Common myeloid progenitor, CD34-positive (primary cell): ENCODE data around the gene CASTOR2.
"Not testable (repeated sequence)": the region's sequence is repeated elsewhere in the genome, so short reads cannot be mapped to it uniquely, and the experiment has no call there.

Experiments
- CTCF ChIA-PET: fragments of 350-600 bp; sonication (Branson Sonifier 250); formaldehyde crosslinking; loops from one replicate; lab custom pipeline; 2021; ENCODE audit warnings: antibody characterized with exemption; lab: Charles Lee
- POLR2A ChIA-PET: fragments of 350-600 bp; sonication (Branson Sonifier 250); formaldehyde crosslinking; loops from one replicate; lab custom pipeline; 2021; ENCODE audit warnings: antibody characterized with exemption; lab: Charles Lee
- DNase-seq, 3 donors: peaks; one replicate each; pipeline versions ENCODE4 v3.0.0 to v3.0.0-alpha.2; 2013
- H3K27ac ChIP-seq, 2 experiments: 1 replicate in 1 of 2; 2 replicates in 1 of 2; pipeline ENCODE4 v1.7.0; 2013; ENCODE audit warnings: inconsistent platforms in 2 of 2, low read length in 2 of 2, mild to moderate bottlenecking in 2 of 2, low read depth in 1 of 2, moderate library complexity in 1 of 2; ENCODE audit not compliant: severe bottlenecking in 2 of 2, insufficient read depth in 1 of 2, poor library complexity in 1 of 2
- H3K27me3 ChIP-seq, 5 experiments: replicated peaks in 2 of 5; 1 replicate in 3 of 5; 2 replicates in 2 of 5; pipeline versions ENCODE4 v1.6.1 to v1.7.0; 2013; ENCODE audit warnings: low read length in 4 of 5, mild to moderate bottlenecking in 2 of 5, moderate library complexity in 2 of 5, inconsistent platforms in 1 of 5; ENCODE audit not compliant: insufficient read depth in 5 of 5, control insufficient read depth in 4 of 5
- H3K36me3 ChIP-seq, 4 experiments: 1 replicate in 2 of 4; 2 replicates in 2 of 4; pipeline versions ENCODE4 v1.6.1 to v1.7.0; 2013; ENCODE audit warnings: low read length in 3 of 4, control low read depth in 1 of 4, mild to moderate bottlenecking in 1 of 4; ENCODE audit not compliant: control insufficient read depth in 4 of 4, insufficient read depth in 4 of 4
- H3K4me1 ChIP-seq, 4 experiments: 1 replicate in 3 of 4; 2 replicates in 1 of 4; pipeline versions ENCODE4 v1.6.1 to v1.7.1; 2013; ENCODE audit warnings: low read length in 3 of 4, mild to moderate bottlenecking in 3 of 4, control low read depth in 1 of 4, inconsistent platforms in 1 of 4, moderate library complexity in 1 of 4; ENCODE audit not compliant: control insufficient read depth in 4 of 4, insufficient read depth in 4 of 4; ENCODE audit errors: control extremely low read depth in 1 of 4
- H3K4me3 ChIP-seq, 7 experiments: 1 replicate in 4 of 7; 2 replicates in 3 of 7; pipeline versions ENCODE4 v1.5.1 to v1.7.0; 2013; ENCODE audit warnings: mild to moderate bottlenecking in 7 of 7, low read length in 6 of 7, moderate library complexity in 6 of 7, inconsistent platforms in 2 of 7, low read depth in 2 of 7, control low read depth in 1 of 7; ENCODE audit not compliant: insufficient read depth in 4 of 7, control insufficient read depth in 1 of 7; ENCODE audit errors: extremely low read depth in 1 of 7
- H3K9me3 ChIP-seq, 5 experiments: 1 replicate in 4 of 5; 2 replicates in 1 of 5; pipeline versions ENCODE4 v1.6.1 to v1.7.1; 2013; ENCODE audit warnings: low read length in 4 of 5, mild to moderate bottlenecking in 2 of 5, inconsistent platforms in 1 of 5, low read depth in 1 of 5, moderate library complexity in 1 of 5; ENCODE audit not compliant: control insufficient read depth in 4 of 5, insufficient read depth in 2 of 5; ENCODE audit errors: control extremely low read depth in 1 of 5
- WGBS: methylation state at CpG from one replicate; pipeline ENCODE4 v1.1.5; 2013; ENCODE audit not compliant: insufficient coverage; 5-methylcytosine and 5-hydroxymethylcytosine counted together

Gene CASTOR2

GRCh38 chr7:74994869-74995543 is 30.5 kb downstream of the CASTOR2 start:
- H3K27me3 ChIP-seq, H3K27ac ChIP-seq, H3K4me1 ChIP-seq, DNase-seq, H3K9me3 ChIP-seq, POLR2A ChIA-PET, H3K4me3 ChIP-seq, H3K36me3 ChIP-seq, CTCF ChIA-PET: not testable (repeated sequence)
- WGBS = 100% methylated on average over 4 of the region's 17 CpGs

- H3K27ac ChIP-seq, DNase-seq, POLR2A ChIA-PET, H3K27me3 ChIP-seq, H3K4me3 ChIP-seq, H3K36me3 ChIP-seq, H3K9me3 ChIP-seq, H3K4me1 ChIP-seq: not testable (repeated sequence)
- 100% methylated on average over 4 of the region's 5 CpGs for WGBS
- CTCF ChIA-PET = interaction anchor here (0.6 kb wide), 1 partner anchor 546 kb away, joined by 3 read pairs; no protein-coding TSS in a partner anchor
Measured at GRCh38 chr7:74996361-74996760, 31.9 kb downstream of the CASTOR2 start.

- H3K4me3 ChIP-seq, H3K36me3 ChIP-seq, H3K27ac ChIP-seq, POLR2A ChIA-PET, H3K27me3 ChIP-seq, H3K9me3 ChIP-seq, H3K4me1 ChIP-seq, CTCF ChIA-PET: not testable (repeated sequence)
- peak in 1 of 3 donors; percentile 24 for DNase-seq
- WGBS = 100% methylated on average over 1 of the region's 8 CpGs
Measured at GRCh38 chr7:74997811-74998210, 33.3 kb downstream of the CASTOR2 start.

GRCh38 chr7:75001356-75001755 is 36.9 kb downstream of the CASTOR2 start:
- CTCF ChIA-PET, H3K9me3 ChIP-seq, POLR2A ChIA-PET, H3K27me3 ChIP-seq, H3K4me1 ChIP-seq, DNase-seq, H3K4me3 ChIP-seq, H3K27ac ChIP-seq, H3K36me3 ChIP-seq: not testable (repeated sequence)
- WGBS = 100% methylated on average over 8 of the region's 8 CpGs

- WGBS = 100% methylated on average over 2 of the region's 2 CpGs
- Histone ChIP-seq H3K9me3 (no peaks in the 10 kb centered on the region), H3K4me1 (peaks cover 0 to 2% (median 0%) of the 10 kb centered on the region in 4 experiments), H3K27ac (no peak overlapping the region), H3K36me3 (peaks cover 0 to 7% (median 3%) of the 10 kb centered on the region in 4 experiments), H3K4me3 (no peak overlapping the region), H3K27me3 (no peaks in the 10 kb centered on the region)
- ChIA-PET CTCF (no interaction called here), POLR2A (no interaction called here)
- peak in 2 of 3 donors; percentile 8 to 15 for DNase-seq
Measured at GRCh38 chr7:75010036-75010435, 45.5 kb downstream of the CASTOR2 start.

GRCh38 chr7:75017832-75018231 is 53.3 kb downstream of the CASTOR2 start:
- POLR2A ChIA-PET = no interaction called here
- H3K9me3 ChIP-seq = no peaks in the 10 kb centered on the region
- CTCF ChIA-PET = interaction anchor here (0.8 kb wide), 1 partner anchor 38 kb away, joined by 4 read pairs; no protein-coding TSS in a partner anchor
- no peaks in the 10 kb centered on the region for H3K4me1 ChIP-seq
- peaks cover 0 to 33% (median 19%) of the 10 kb centered on the region in 4 experiments for H3K36me3 ChIP-seq
- no peak overlapping the region for H3K27ac ChIP-seq
- no peak for DNase-seq
- H3K27me3 ChIP-seq = no peaks in the 10 kb centered on the region
- no peak overlapping the region for H3K4me3 ChIP-seq
- 98% methylated on average over 15 of the region's 18 CpGs for WGBS

- no peaks in the 10 kb centered on the region for H3K9me3 ChIP-seq
- no peak for DNase-seq
- POLR2A ChIA-PET = no interaction called here
- no peak overlapping the region for H3K27ac ChIP-seq
- 95% methylated on average over 8 of the region's 12 CpGs for WGBS
- no peak overlapping the region for H3K4me3 ChIP-seq
- H3K27me3 ChIP-seq = no peaks in the 10 kb centered on the region
- H3K4me1 ChIP-seq = no peaks in the 10 kb centered on the region
- CTCF ChIA-PET = no interaction called here
- H3K36me3 ChIP-seq = peaks cover 0 to 33% (median 17%) of the 10 kb centered on the region in 4 experiments
Measured at GRCh38 chr7:75018570-75019364, 54.3 kb downstream of the CASTOR2 start.
